Activated CD4-positive, alpha-beta memory T cell treated with anti-CD3 and anti-CD28 coated beads, Interleukin-2, amount 10 ng/mL, durations not matched to agents 7 days and 5 days (primary cell): ENCODE data around the gene RNASE2. TPM values are rescaled to one million over a fixed set of nuclear protein-coding genes. Genes with fewer than 3 reads are reported as not detected.

ENCODE experiments used
- total RNA-seq, 2 experiments: library from RNA; stranded (reverse); gene quantifications; one replicate each; pipeline ENCODE4 v1.2.3, GENCODE V29; 2021

RNASE2 gene
- total RNA-seq, 2 experiments from 2014 or later, result not detected

Other genes starting within 250 kb of the RNASE2 start
- not detected for gene EDDM3A, start 209.6 kb upstream of the RNASE2 start, total RNA-seq
- gene EDDM3B, start 187.1 kb upstream of the RNASE2 start, total RNA-seq, result not detected
- gene RNASE6, start 174.2 kb upstream of the RNASE2 start, total RNA-seq, result 1 to 10 TPM; 5.6 to 5.9 TPM
- gene RNASE1, start 152.6 kb upstream of the RNASE2 start, total RNA-seq, result not detected
- not detected for gene RNASE3, start 64.1 kb upstream of the RNASE2 start, total RNA-seq
- gene METTL17, start 34.5 kb downstream of the RNASE2 start, total RNA-seq, result 10 to 100 TPM; 81.9 to 82.0 TPM
- not detected for gene SLC39A2, start 43.8 kb downstream of the RNASE2 start, total RNA-seq
- 1 to 10 TPM; 8.3 to 8.5 TPM for gene NDRG2, start 69.6 kb downstream of the RNASE2 start, total RNA-seq
- not detected for gene TPPP2, start 74.7 kb downstream of the RNASE2 start, total RNA-seq
- gene RNASE13, start 79.3 kb downstream of the RNASE2 start, total RNA-seq, result not detected
- not detected for gene RNASE7, start 86.9 kb downstream of the RNASE2 start, total RNA-seq
- not detected for gene RNASE8, start 102.3 kb downstream of the RNASE2 start, total RNA-seq
- gene ARHGEF40, start 114.8 kb downstream of the RNASE2 start, total RNA-seq, result under 1 TPM; 0.18 to 0.28 TPM
- 1 to 10 TPM; 5.3 to 5.8 TPM for gene ZNF219, start 143.2 kb downstream of the RNASE2 start, total RNA-seq
- not detected for gene TMEM253, start 145.6 kb downstream of the RNASE2 start, total RNA-seq
- not detected for gene OR5AU1, start 200.6 kb downstream of the RNASE2 start, total RNA-seq